ENCODE measurements around the gene TGFA.
"Not testable (repeated sequence)": the region's sequence is repeated elsewhere in the genome, so short reads cannot be mapped to it uniquely, and the experiment has no call there.

Gene TGFA

GRCh38 chr2:70472221-70472890 lies 81.3 kb downstream of the TGFA start:
- DNase-seq (ENCODE audit: low spot score), result no peak
- TF ChIP-seq CTCF (IDR thresholded peaks at IDR 0.05; ENCODE audit: extremely low read depth, missing control alignments), result no peak

GRCh38 chr2:70471129-70471528 lies 82.5 kb downstream of the TGFA start:
- DNase-seq (ENCODE audit: low spot score), result no peak

GRCh38 chr2:70469961-70470360 lies 83.7 kb downstream of the TGFA start:
- no peak for TF ChIP-seq CTCF (IDR thresholded peaks at IDR 0.05; ENCODE audit: extremely low read depth, missing control alignments)
- DNase-seq (ENCODE audit: low spot score), result no peak

More at GRCh38 chr2:70471129-70471528, 82.5 kb downstream of the TGFA start:
- TF ChIP-seq CTCF (IDR thresholded peaks at IDR 0.05; ENCODE audit: extremely low read depth, missing control alignments), result no peak

GRCh38 chr2:70469435-70469834 lies 84.2 kb downstream of the TGFA start:
- DNase-seq (ENCODE audit: low spot score), result no peak
- TF ChIP-seq CTCF (IDR thresholded peaks at IDR 0.05; ENCODE audit: extremely low read depth, missing control alignments), result no peak

- no peak for TF ChIP-seq CTCF (IDR thresholded peaks at IDR 0.05; ENCODE audit: extremely low read depth, missing control alignments)
- no peak for DNase-seq (ENCODE audit: low spot score)
These were observed 84.7 kb downstream of the TGFA start for GRCh38 chr2:70468878-70469277.

- TF ChIP-seq CTCF (IDR thresholded peaks at IDR 0.05; ENCODE audit: extremely low read depth, missing control alignments), result no peak
- no peak for DNase-seq (ENCODE audit: low spot score)
These were observed 85.5 kb downstream of the TGFA start for GRCh38 chr2:70467831-70468779.

GRCh38 chr2:70467237-70467636 lies 86.4 kb downstream of the TGFA start:
- no peak for TF ChIP-seq CTCF (IDR thresholded peaks at IDR 0.05; ENCODE audit: extremely low read depth, missing control alignments)
- no peak for DNase-seq (ENCODE audit: low spot score)

GRCh38 chr2:70466647-70467046 lies 87.0 kb downstream of the TGFA start:
- not testable (repeated sequence) for DNase-seq (ENCODE audit: low spot score)
